Measurements from ENCODE around the gene SAMM50.

Gene SAMM50

GRCh38 chr22:43945632-43946383 is 9.4 kb upstream of the SAMM50 start:
- DNase-seq: peak in 43 of 58 donors; percentile 8 to 71 (median 26)

DNA sequence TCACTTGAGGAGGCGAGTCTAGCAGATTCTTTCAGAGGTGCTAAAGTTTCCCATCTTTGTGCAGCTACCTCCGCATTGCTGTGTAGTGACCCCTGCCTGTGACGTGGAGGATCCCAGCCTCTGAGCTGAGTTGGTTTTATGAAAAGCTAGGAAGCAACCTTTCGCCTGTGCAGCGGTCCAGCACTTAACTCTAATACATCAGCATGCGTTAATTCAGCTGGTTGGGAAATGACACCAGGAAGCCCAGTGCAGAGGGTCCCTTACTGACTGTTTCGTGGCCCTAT is 8.9 kb upstream of the SAMM50 start:
- DNase-seq: no peak

GRCh38 chr22:43948836-43949406 is 6.3 kb upstream of the SAMM50 start:
- DNase-seq: no peak

GRCh38 chr22:43951391-43951790 is 3.9 kb upstream of the SAMM50 start:
- no peak for DNase-seq

DNA sequence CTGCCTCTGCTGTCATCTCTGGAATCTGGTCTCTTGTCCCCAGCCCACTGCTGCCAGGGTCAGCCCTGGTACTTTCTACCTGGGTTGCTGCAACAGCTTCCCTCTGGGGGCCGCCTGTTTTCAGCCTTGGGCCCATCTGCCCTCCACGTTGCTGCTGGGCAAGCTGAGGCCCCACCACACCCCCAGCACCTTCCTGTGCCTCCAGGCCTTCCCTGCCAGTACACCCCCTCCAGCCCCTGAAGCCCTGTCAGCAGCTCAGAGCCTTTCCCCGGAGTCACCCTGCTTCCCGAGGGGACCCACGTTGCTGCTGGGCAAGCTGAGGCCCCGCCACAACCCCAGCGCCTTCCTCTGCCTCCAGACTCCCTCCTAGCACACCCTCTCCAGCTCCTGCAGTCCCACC is 3.3 kb upstream of the SAMM50 start:
- no peak for DNase-seq

DNA sequence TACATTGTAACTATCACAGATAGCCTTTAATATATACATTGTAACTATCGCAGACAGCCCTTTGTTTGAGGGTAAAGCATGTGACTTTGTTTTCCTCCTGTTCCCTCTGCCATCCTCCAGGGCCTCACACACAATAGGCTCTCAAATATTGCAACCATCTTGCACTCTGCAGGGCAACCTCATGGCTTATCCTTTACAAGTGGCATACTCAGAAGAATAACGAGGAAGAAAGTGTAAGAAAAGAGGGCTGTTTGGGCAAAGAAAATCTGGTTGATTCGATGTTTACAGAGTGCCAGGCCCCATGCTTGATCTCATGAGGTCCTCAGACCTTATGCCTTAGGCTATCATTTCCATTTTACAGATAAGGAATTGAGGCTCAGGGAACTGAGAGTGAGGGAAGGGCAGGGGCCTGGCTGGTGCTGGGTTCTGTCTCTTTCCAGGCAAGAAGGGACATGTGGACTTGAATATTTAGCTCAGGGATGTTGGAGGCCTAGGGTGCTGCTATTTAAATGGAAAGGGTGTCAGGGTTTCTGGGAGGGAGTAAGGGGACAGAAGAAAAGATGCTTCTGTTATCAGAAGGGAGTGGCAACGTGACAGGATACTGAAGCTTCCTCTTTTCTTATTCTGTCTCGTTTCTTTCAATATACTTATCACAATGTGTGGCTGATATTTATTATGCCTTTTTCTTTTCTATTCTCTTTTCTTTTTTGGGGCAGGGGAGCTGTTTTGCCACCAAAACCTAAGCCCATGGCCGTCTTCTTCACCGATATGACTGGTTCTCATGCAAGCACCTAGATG is 1.1 kb upstream of the SAMM50 start:
- DNase-seq: no peak

DNA sequence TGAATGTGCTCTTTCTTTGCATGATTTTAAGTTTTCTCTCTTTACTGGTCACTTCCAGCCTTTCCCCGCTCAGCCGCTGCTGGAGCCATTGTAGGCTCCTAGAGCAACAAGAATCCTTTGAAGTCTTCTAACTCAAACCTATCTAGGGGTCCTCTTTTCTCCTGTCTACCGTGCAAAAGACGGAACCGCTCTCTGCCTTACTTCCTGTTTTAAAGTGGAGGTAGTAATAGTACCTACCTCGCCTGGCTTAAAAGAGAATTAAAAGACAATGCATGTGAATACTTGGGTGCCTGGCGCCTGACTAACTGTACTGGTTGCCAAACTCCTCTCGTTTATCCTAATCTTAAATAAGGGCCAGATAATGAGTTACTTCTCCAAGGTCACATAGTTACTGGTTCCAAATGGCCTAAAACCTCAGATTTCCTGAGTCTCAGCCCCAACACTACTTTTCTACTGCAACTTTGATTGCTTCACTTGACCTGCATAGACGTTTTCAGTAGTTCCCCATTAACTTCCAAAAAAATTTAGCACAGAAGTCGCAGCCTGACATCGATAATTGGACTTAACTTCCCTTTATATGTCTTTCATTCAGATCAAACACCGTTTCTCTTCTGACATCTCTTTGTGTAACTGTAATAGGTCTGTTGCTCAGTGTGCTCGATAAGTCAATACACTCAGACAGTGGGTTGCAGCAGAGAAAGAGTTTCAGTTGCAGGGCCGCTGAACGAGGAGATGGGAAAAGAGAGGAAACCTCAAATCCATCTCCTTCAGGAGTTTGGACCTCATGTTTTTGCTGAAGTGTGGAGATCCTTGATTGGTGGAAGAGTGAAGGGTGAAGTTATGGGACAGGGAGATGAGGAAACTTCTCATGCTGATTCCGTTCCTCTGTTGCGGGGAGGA is 891 bp downstream of the SAMM50 start:
- DNase-seq: no peak

- DNase-seq: no peak
Measured at GRCh38 chr22:43956805-43957463, 1.7 kb downstream of the SAMM50 start.

DNA sequence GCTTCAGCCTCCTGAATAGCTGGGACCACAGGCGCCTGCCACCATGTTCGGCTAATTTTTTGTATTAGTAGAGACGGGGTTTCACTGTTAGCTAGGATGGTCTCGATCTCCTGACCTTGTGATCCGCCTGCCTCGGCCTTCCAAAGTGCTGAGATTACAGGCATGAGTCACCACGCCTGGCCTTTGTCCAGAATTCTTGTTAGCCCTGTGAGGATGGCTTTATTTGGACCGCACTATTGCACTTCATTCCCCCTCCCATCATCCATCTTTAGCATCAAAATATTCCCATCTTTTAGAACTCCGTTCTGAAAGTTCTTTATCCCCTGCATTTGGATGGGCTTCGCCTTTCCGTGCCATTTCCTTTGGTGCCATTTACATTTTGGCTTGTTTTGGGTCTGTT is 2.6 kb downstream of the SAMM50 start:
- no peak for DNase-seq

DNA sequence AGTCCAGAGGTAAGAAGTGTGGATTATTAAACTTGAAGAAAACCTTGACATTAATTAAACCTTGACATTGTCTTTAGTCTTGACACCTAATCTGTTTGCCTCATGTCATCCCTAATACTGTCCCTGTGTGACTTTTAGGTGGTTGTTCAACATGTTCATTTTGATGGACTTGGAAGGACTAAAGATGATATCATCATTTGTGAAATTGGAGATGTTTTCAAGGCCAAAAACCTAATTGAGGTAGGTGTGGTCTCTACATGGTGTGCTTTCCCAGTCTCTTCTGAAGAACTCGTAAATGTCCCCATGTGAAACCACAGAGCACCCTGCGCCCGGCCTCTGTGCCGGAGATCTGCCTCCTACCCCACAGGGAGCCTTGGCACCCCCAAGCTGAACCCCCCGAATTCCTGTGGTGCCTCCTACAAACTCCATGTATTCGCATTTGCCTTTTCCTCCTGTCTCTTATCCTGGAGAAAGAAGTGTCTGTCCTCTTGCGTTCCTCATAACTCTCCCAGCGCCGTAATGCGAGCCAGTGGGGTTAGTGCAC is 9.1 kb downstream of the SAMM50 start:
- DNase-seq: no peak

GRCh38 chr22:43967069-43967468 is 11.8 kb downstream of the SAMM50 start:
- no peak for DNase-seq

GRCh38 chr22:43968614-43969013 is 13.4 kb downstream of the SAMM50 start:
- DNase-seq: no peak

- DNase-seq: no peak
Measured at GRCh38 chr22:43969021-43969878, 14.0 kb downstream of the SAMM50 start.

GRCh38 chr22:43969989-43970755 is 14.9 kb downstream of the SAMM50 start:
- DNase-seq: no peak

DNA sequence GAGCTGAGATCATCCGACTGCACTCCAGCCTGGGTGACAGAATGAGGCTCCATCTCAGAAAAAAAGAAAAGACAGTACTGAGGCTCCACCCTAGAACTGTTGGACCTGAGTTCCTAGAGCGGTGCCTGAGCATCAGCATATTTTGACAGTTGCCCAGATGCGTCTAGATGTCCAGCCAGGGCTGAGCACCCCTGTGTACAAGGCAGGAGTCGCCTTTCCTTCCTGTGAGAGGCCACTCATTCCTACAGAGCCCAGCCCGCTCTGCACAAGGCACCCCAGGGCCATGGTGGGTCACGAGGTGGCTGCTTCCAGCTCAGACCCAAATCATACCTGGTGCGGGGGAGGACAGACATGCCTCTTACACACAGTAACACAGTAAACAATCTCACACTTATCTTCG is 15.9 kb downstream of the SAMM50 start:
- DNase-seq: no peak

DNA sequence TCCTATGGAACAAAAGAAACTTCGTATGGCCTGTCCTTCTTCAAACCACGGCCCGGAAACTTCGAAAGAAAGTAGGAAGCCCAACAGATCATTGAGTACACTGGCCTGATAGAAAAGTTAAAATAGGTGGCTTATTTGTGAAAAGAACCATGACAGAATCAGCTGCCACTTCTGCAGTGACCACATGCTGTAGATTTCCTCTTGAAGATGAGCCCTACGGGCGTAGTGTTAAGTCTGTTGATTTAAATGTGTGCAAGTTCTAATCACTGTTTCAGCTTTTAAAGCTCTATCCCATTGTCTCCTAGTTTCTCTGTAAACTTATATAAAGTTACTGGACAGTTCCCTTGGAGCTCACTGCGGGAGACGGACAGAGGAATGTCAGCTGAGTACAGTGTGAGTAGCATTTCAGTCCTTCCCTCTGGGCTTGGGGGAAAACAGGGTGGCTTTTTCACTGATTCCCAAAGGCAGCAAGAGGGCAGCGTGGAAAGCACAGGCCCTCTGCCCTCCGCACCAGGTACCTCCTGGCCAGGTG is 17.8 kb downstream of the SAMM50 start:
- no peak for DNase-seq

- DNase-seq: no peak
Measured at GRCh38 chr22:43974028-43974545, 18.8 kb downstream of the SAMM50 start.

- DNase-seq: no peak
Measured at GRCh38 chr22:43975041-43975440, 19.8 kb downstream of the SAMM50 start.

Measured in anterior cingulate cortex (tissue), 58 donors.